Measurements from ENCODE around the gene TRIM65.
A peak's percentile ranks its signal among the peaks of the same experiment; 100 is the strongest.

Gene TRIM65

DNA sequence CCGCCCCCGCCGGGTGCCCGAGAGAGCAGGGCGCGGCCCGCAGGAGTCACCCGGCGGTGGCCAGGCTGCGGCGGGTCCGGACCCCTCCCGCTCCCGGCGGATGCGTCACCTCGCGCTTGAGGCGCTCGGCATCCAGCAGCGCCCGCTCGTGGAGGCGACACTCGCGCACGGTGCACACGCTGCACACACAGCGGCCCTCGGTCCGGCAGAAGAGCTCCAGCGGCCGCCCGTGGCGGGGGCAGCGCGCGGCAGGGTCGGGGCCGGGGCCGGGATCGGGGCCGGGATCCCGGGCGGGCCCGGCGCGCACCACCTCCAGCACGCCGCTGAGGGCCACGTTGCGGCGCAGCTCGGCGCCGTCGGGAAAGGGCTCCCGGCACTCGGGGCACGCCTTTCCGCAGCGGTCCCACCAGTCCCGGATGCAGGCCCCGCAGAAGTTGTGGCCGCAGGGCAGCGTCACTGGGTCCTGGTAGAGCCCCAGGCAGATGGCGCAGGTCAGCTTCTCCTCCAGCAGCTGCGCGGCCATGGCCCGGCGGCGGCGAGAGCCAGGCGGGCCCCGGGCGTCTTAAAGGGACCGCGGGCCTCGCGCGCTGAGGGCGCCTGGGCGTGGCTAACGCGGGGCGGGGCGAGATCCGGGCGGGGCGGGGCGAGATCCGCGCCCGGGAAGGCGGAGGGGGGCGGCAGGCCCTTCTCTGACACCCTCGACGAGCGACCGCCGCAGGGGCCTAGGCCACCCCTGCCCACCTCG is at the start of gene TRIM65:
Gene TRIM65 (minus strand): TSS at position 537 of the 745 bp plus-strand sequence. CDS start 14 bp downstream, at position 523.
- no peak for DNase-seq (ENCODE audit: low read depth, low spot score)

DNA sequence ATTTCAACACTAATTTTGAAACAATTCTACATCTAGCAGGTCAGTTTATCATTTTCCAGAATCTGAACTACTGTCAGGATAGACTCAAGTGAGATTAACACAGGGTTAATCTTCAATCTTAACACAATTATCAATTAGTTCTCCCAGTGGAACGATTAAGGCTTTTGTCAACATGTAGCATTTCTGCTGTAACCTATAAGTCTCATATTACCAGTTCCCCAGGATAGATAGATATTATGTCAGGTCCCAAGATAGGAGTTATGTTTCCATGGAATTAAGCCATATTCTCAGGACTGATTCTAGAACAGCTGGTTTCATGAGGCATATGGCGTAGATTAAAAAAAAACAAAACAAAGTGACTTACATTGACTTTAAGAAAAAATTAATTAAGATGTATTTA is 48.5 kb upstream of the TRIM65 start:
- no peak for DNase-seq (ENCODE audit: low read depth, low spot score)

- DNase-seq (ENCODE audit: low read depth, low spot score): no peak
Measured at GRCh38 chr17:75943491-75943890, 46.7 kb upstream of the TRIM65 start.

DNA sequence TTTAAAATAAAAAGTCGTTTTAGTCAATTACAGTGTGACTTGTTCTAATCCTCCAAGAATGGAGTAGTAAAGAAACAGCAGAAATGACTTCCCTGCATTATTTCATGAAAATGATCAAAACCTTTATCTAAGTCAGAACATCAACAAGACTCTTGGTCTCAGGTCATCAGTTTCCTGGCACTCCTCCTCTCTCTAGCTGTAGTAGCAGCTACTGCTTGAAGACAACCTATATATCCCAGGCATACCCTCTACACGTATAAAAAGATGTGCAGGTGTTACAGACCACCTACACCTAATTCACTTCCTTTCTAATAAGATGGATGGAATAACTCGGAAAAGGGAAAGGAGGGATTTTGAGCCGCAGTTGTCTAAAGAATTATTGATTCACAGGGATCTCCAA is 45.7 kb upstream of the TRIM65 start:
- DNase-seq (ENCODE audit: low read depth, low spot score): no peak

DNA sequence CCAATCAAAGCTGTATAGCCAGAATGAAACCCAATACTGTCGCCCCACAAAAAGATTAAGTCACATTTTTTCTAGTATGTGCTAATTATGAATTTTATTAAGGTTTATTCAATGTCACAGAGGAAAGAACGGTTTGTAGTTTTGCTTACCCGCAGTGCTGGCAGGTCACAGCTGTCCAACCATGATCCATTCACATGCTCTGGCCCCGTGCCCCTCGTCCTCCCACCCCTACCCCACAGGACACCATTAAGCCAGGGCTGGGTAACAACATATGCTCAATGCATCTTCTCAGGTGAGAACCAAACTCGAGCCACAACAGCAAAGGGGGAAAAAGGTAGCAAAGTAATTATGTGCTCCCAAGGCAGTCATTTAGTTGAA is 44.7 kb upstream of the TRIM65 start:
- DNase-seq (ENCODE audit: low read depth, low spot score): no peak

DNA sequence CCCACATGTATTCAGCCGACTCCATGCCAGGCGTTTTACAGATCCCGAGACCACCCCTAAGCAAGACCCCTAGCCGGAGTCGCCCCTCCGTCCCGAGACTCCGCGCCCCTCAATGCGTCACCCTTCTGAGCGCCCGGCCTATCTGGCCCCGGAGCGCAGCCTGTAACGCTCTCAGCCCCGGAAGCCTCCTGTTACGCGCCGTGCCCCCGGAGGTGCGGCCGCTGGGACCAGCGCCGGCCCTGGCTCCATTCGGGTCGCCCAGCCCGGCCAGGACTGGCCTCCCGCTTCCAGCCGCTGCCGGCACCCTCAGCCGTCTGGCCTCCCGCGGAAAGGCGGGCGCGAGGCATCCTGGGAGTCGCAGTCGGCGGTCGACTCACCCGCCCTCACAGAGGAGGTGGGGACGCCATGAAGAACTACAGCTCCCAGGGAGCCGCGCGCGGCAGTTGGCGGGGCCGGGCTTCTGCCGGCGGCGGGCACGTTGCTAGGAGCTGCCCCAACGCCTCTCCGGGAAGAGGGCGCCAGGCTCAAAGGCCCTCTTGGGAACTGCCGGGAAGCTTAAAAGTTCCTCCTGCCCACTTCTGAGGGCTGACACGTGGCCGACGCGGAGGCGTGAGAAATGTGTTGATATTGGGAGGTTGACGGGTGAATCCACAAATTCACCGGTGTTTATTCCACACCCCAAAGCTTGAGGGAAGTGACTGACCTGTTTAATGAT is 44.1 kb upstream of the TRIM65 start, which contains the start of gene FBF1:
Gene FBF1 (minus strand): TSS at position 316 of the 715 bp plus-strand sequence. CDS start 2,893 bp downstream, outside the sequence.
- DNase-seq (ENCODE audit: low read depth, low spot score): peak; percentile 75

GRCh38 chr17:75937652-75938051 is 40.9 kb upstream of the TRIM65 start:
- no peak for DNase-seq (ENCODE audit: low read depth, low spot score)

GRCh38 chr17:75933808-75934207 is 37.1 kb upstream of the TRIM65 start:
- DNase-seq (ENCODE audit: low read depth, low spot score): no peak

GRCh38 chr17:75932852-75933251 is 36.1 kb upstream of the TRIM65 start:
- DNase-seq (ENCODE audit: low read depth, low spot score): no peak

- DNase-seq (ENCODE audit: low read depth, low spot score): no peak
Measured at GRCh38 chr17:75931062-75931461, 34.3 kb upstream of the TRIM65 start.

GRCh38 chr17:75927286-75927922 is 30.7 kb upstream of the TRIM65 start:
- no peak for DNase-seq (ENCODE audit: low read depth, low spot score)

GRCh38 chr17:75926456-75926855 is 29.7 kb upstream of the TRIM65 start:
- no peak for DNase-seq (ENCODE audit: low read depth, low spot score)

DNA sequence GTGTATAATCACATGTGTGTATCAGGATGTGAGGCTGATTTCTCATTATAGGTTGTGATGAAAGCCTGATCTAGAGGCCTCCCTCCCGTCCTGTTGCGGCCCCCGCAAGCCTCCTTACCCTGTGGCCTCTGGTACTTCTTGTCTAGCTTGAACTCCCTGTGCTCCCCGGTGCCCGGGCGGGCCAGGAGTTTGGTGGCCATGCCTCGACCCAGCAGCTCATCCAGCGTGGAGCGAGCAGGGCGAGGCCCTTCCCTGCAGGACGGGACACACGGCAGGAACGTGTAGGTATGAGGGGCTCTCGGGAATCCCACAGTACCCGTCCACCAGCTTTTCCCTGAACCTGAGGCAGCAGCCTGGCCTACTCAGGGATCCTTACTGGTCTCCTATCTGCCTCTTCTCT is 29.2 kb upstream of the TRIM65 start:
- DNase-seq (ENCODE audit: low read depth, low spot score): no peak

- no peak for DNase-seq (ENCODE audit: low read depth, low spot score)
Measured at GRCh38 chr17:75925103-75925502, 28.4 kb upstream of the TRIM65 start.

- DNase-seq (ENCODE audit: low read depth, low spot score): no peak
Measured at GRCh38 chr17:75922963-75923874, 26.5 kb upstream of the TRIM65 start.

DNA sequence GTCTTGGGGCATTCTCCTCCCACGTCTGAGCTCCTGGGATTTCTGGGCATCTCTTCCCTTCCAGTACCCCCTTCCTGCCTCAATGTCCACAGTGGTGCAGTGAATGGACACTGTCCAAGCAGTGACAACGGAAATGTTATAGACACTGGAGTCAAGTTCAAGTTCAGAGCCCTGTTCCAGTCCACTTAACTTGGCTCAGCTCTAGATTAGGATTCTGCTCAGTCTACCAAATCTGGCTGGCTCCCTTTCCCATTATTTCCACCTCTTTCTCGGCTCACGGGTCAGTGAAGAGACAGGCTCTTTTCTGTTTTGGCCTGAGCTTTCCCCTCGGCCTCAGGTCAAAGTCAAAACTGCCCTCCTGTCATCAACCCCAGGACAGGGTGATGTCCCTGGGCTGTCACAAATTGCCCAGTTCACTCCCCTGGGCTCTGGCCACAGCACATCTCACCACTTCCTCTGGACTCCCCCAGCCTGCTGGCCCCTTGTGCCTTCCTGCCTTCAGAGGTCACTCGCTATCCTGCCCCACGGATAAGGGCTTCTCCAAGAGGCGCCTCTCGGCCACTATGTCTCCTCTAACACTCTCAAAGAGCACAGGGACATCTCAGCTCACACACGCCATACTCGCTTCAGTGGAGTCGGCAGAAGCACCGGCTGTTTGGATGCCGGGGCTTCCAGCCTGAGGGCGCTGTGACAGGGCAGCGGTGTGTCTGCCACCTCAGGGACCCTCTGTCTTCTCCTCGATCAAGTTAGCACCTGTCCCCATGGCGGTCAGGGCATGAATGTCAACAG is 25.6 kb upstream of the TRIM65 start:
- DNase-seq (ENCODE audit: low read depth, low spot score): no peak

GRCh38 chr17:75921596-75921995 is 24.8 kb upstream of the TRIM65 start:
- no peak for DNase-seq (ENCODE audit: low read depth, low spot score)

DNA sequence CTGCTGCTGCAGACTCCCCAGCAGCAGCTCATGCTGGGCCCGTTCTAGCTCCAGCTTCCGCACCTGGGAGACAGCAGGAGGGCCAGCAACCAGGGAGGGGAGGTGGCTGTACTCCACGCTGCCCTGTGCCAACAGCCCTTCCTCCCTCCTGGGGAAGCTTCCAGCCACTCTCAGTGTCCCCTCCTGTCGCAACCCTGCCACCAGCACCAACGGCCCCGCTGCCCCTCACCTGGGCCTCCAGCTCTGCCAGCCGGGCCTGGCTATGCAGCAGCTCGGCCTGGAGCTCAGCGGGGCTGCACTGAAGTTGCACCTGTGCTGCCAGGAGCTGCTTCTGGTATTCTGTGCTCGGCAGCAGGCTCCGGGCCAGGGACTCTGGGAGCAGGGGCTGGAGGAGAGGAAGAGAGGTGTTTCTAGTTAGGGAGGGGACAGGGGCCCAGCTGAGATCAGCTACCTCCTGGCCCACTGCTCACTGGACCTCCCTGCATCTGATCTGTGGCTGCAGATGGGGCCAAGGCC is 23.4 kb upstream of the TRIM65 start:
- no peak for DNase-seq (ENCODE audit: low read depth, low spot score)

GRCh38 chr17:75919611-75920010 is 22.9 kb upstream of the TRIM65 start:
- no peak for DNase-seq (ENCODE audit: low read depth, low spot score)

DNA sequence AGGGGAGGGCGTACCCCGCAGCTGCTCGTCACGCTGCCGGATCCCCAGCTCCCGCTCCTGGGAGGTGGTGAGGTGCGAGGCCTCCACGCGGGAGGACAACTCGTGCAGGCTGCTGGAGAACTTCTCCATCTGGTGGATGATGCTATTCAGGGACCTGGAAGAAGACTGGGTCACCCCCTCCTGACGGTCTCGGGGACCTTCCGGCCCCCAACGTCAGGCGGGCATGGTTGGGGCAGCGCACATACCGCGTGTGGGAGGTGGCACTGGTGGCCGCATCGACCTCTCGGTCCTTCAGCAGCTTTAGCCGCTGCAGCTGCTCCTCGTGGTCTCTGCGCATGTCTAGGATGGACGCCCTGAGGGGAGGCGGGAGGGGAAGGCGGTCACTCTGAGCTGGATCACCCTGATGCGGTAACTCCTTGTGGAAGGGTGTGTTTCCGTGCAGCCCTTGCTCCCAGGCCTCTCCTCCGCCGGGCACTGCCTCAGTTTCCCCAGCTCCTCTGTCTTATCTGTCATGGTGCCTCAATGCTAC is 21.2 kb upstream of the TRIM65 start:
- DNase-seq (ENCODE audit: low read depth, low spot score): no peak
